Measurements from ENCODE around the gene COMMD4.

DNA sequence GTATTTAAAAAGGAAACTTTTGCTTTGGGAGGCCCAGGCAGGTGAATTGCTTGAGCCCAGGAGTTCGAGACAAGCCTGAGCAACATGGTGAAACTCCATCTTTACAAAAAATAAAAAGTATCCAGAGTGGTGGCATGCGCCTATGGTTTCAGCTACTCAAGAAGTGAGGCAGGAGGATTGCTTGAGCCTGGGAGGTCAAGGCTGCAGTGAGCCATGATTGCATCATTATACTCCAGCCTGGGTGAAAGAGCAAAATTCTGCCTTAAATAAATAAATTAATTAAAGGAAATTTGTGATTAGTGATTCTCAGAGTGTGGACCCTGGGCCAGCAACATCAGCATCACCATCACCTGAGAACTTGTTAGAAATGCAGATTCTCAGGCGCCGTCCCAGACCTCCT is 9.9 kb upstream of the COMMD4 start:
- TF ChIP-seq, protein P1, sequence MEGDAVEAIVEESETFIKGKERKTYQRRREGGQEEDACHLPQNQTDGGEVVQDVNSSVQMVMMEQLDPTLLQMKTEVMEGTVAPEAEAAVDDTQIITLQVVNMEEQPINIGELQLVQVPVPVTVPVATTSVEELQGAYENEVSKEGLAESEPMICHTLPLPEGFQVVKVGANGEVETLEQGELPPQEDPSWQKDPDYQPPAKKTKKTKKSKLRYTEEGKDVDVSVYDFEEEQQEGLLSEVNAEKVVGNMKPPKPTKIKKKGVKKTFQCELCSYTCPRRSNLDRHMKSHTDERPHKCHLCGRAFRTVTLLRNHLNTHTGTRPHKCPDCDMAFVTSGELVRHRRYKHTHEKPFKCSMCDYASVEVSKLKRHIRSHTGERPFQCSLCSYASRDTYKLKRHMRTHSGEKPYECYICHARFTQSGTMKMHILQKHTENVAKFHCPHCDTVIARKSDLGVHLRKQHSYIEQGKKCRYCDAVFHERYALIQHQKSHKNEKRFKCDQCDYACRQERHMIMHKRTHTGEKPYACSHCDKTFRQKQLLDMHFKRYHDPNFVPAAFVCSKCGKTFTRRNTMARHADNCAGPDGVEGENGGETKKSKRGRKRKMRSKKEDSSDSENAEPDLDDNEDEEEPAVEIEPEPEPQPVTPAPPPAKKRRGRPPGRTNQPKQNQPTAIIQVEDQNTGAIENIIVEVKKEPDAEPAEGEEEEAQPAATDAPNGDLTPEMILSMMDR (IDR thresholded peaks at IDR 0.05 in 4 of 5, conservative IDR thresholded peaks at IDR 0.05 in 1 of 5) = no peak
- TF ChIP-seq POLR2A (IDR thresholded peaks at IDR 0.05) = no peak
